OCI-LY1 (cell line): ENCODE data around the gene CD46.

Experiments
- H2AFZ ChIP-seq: fragments of 200-600 bp; sonication (generic), shearing (Covaris generic); 2 replicates; pipeline ENCODE4 v1.6.0; 2014; ENCODE audit warnings: antibody characterized with exemption, mild to moderate bottlenecking, low read length
- H3F3A ChIP-seq: fragments of 200-600 bp; sonication (generic), shearing (Covaris generic); 2 replicates; pipeline ENCODE4 v1.6.0; 2014; ENCODE audit warnings: mild to moderate bottlenecking, antibody characterized with exemption, low read length, moderate library complexity; ENCODE audit not compliant: insufficient read depth
- H3K27ac ChIP-seq: fragments of 200-600 bp; sonication (generic); 2 replicates; pipeline ENCODE4 v1.5.1; 2014; ENCODE audit warnings: low read length, mixed run types, mild to moderate bottlenecking, low read depth; ENCODE audit not compliant: poor library complexity, severe bottlenecking
- H3K27me3 ChIP-seq: fragments of 200-600 bp; sonication (generic); 2 replicates; pipeline ENCODE4 v1.6.0; 2014; ENCODE audit warnings: antibody characterized with exemption, mild to moderate bottlenecking, low read length, moderate library complexity; ENCODE audit not compliant: insufficient read depth
- H3K36me3 ChIP-seq: fragments of 200-600 bp; sonication (generic); 2 replicates; pipeline ENCODE4 v1.6.1; 2014; ENCODE audit warnings: mild to moderate bottlenecking, antibody characterized with exemption, low read length, moderate library complexity, mixed read lengths; ENCODE audit not compliant: insufficient read depth
- H3K4me1 ChIP-seq: fragments of 200-600 bp; sonication (generic); 2 replicates; pipeline ENCODE4 v1.5.1; 2014; ENCODE audit warnings: mild to moderate bottlenecking, low read length, moderate library complexity; ENCODE audit not compliant: insufficient read depth, severe bottlenecking
- H3K4me2 ChIP-seq: fragments of 200-600 bp; sonication (generic), shearing (Covaris generic); 2 replicates; pipeline ENCODE4 v1.6.1; 2014; ENCODE audit warnings: low read length
- H3K4me3 ChIP-seq: fragments of 200-600 bp; sonication (generic); 2 replicates; pipeline ENCODE4 v1.5.1; 2014; ENCODE audit warnings: low read length, low read depth, mild to moderate bottlenecking, mixed read lengths; ENCODE audit not compliant: poor library complexity, severe bottlenecking
- H3K79me2 ChIP-seq: fragments of 200-600 bp; shearing (Covaris generic); 2 replicates; pipeline ENCODE4 v1.6.1; 2016; ENCODE audit warnings: mixed run types, low read length, mixed read lengths; ENCODE audit not compliant: insufficient read depth
- H3K9ac ChIP-seq: fragments of 200-600 bp; sonication (generic), shearing (Covaris generic); 2 replicates; pipeline ENCODE4 v1.6.1; 2014; ENCODE audit warnings: mild to moderate bottlenecking, low read length, mixed read lengths
- H3K9me2 ChIP-seq: fragments of 200-600 bp; sonication (generic), shearing (Covaris generic); 2 replicates; pipeline ENCODE4 v1.6.1; 2014; ENCODE audit warnings: low read depth, mild to moderate bottlenecking, low read length, mixed read lengths
- H3K9me3 ChIP-seq: fragments of 200-600 bp; shearing (Covaris generic); 2 replicates; pipeline ENCODE4 v1.6.1; 2014; ENCODE audit warnings: low read length, mixed read lengths
- H4K20me1 ChIP-seq: fragments of 200-600 bp; sonication (generic), shearing (Covaris generic); 2 replicates; pipeline ENCODE4 v1.6.0; 2016; ENCODE audit warnings: mild to moderate bottlenecking, low read length; ENCODE audit not compliant: insufficient read depth
- CTCF ChIP-seq: fragments of 200-600 bp; sonication (generic), shearing (Covaris generic); IDR thresholded peaks from 2 replicates; pipeline ENCODE4 v1.5.1; 2017; ENCODE audit warnings: mild to moderate bottlenecking, antibody characterized with exemption, low read length, moderate library complexity, mixed read lengths
- EZH2 ChIP-seq: fragments of 200-600 bp; sonication (generic), shearing (Covaris generic); IDR thresholded peaks from 2 replicates; pipeline ENCODE4 v1.8.0; 2017; ENCODE audit warnings: borderline replicate concordance, mixed run types, mild to moderate bottlenecking, antibody characterized with exemption, low read length, moderate library complexity, mixed read lengths

Gene CD46

GRCh38 chr1:207808322-207808705 is 56.5 kb downstream of the CD46 start:
- Histone ChIP-seq H3K9me2 (no peaks in the 10 kb centered on the region), H4K20me1 (no peaks in the 10 kb centered on the region), H3K79me2 (peaks cover 14% of the 10 kb centered on the region), H3K27ac (no peak overlapping the region), H3K9me3 (no peaks in the 10 kb centered on the region), H3K9ac (no peak overlapping the region), H3K4me2 (no peak overlapping the region), H3K36me3 (peaks cover 95% of the 10 kb centered on the region), H3F3A (no peaks in the 10 kb centered on the region; the same call in 1 of the 2 replicates), H3K27me3 (no peaks in the 10 kb centered on the region), H3K4me1 (peaks cover 3% of the 10 kb centered on the region), H3K4me3 (no peak overlapping the region), H2AFZ (no peak overlapping the region)
- TF ChIP-seq EZH2 (no peak), CTCF (no peak)

GRCh38 chr1:207808911-207809555 is 57.2 kb downstream of the CD46 start:
- Histone ChIP-seq H3K27ac (no peak overlapping the region), H3F3A (no peaks in the 10 kb centered on the region), H3K27me3 (no peaks in the 10 kb centered on the region), H3K4me1 (peaks cover 3% of the 10 kb centered on the region), H4K20me1 (no peaks in the 10 kb centered on the region), H3K9me3 (no peaks in the 10 kb centered on the region), H3K36me3 (peaks cover 95% of the 10 kb centered on the region), H3K4me3 (no peak overlapping the region), H3K9me2 (no peaks in the 10 kb centered on the region), H3K79me2 (peaks cover 14% of the 10 kb centered on the region), H2AFZ (no peak overlapping the region), H3K9ac (no peak overlapping the region), H3K4me2 (no peak overlapping the region)
- TF ChIP-seq EZH2 (no peak), CTCF (no peak)

- peaks cover 21% of the 10 kb centered on the region for H3K79me2 ChIP-seq
- TF ChIP-seq EZH2 (no peak), CTCF (no peak)
- peaks cover 95% of the 10 kb centered on the region for H3K36me3 ChIP-seq
- no peaks in the 10 kb centered on the region for H3K9me3 ChIP-seq
- H3K27ac ChIP-seq, result no peak overlapping the region
- peaks cover 9% of the 10 kb centered on the region for H3K4me1 ChIP-seq
- H2AFZ ChIP-seq, result no peak overlapping the region
- no peaks in the 10 kb centered on the region for H3F3A ChIP-seq
- H4K20me1 ChIP-seq, result no peaks in the 10 kb centered on the region
- H3K4me2 ChIP-seq, result no peak overlapping the region
- no peak overlapping the region for H3K9ac ChIP-seq
- no peaks in the 10 kb centered on the region for H3K9me2 ChIP-seq
- H3K27me3 ChIP-seq, result no peaks in the 10 kb centered on the region
- no peak overlapping the region for H3K4me3 ChIP-seq
Observed at GRCh38 chr1:207810173-207810572, 58.3 kb downstream of the CD46 start.
